HEK293T (cell line): ENCODE data around the gene TMEM62.

Source experiments
- CTCF ChIA-PET: fragments of 350-600 bp; formaldehyde crosslinking; extraction: SDS; loops from one replicate; lab custom pipeline; 2021; ENCODE audit warnings: antibody characterized with exemption, inconsistent platforms; lab: Yijun Ruan, JAX
- POLR2A ChIA-PET: fragments of 350-600 bp; formaldehyde crosslinking; extraction: SDS; loops from one replicate; lab custom pipeline; 2020; ENCODE audit warnings: antibody characterized with exemption, inconsistent platforms; lab: Yijun Ruan, JAX
- DNase-seq: peaks from one replicate; pipeline ENCODE4 v3.0.0; 2012; ENCODE audit warnings: mixed read lengths; ENCODE audit errors: extremely low spot score
- ARNT ChIP-seq: fragments of 450-650 bp; IDR thresholded peaks from 2 replicates; pipeline ENCODE4 v1.6.1; 2017; ENCODE audit warnings: mild to moderate bottlenecking
- BHLHE40 ChIP-seq: fragments of 450-650 bp; IDR thresholded peaks from 2 replicates; pipeline ENCODE4 v1.6.1; 2016; ENCODE audit warnings: mild to moderate bottlenecking, moderate library complexity, borderline replicate concordance
- CTBP1 ChIP-seq: fragments of 450-650 bp; IDR thresholded peaks from 2 replicates; pipeline ENCODE4 v1.6.1; 2016; ENCODE audit warnings: borderline replicate concordance
- ELF4 ChIP-seq: fragments of 450-650 bp; IDR thresholded peaks from 2 replicates; pipeline ENCODE4 v1.6.1; 2017; ENCODE audit warnings: antibody characterized with exemption
- FOXA1 ChIP-seq: fragments of 450-650 bp; IDR thresholded peaks from 2 replicates; pipeline ENCODE4 v1.6.1; 2016; ENCODE audit warnings: mild to moderate bottlenecking
- FOXK2 ChIP-seq: fragments of 450-650 bp; IDR thresholded peaks from 2 replicates; pipeline ENCODE4 v1.6.1; 2016; ENCODE audit warnings: mild to moderate bottlenecking
- FOXM1 ChIP-seq: fragments of 450-650 bp; IDR thresholded peaks from 2 replicates; pipeline ENCODE4 v1.6.1; 2017; ENCODE audit warnings: mild to moderate bottlenecking, borderline replicate concordance
- HDGF ChIP-seq: fragments of 450-650 bp; IDR thresholded peaks from 2 replicates; pipeline ENCODE4 v1.6.1; 2017; ENCODE audit warnings: antibody characterized with exemption, borderline replicate concordance
- L3MBTL2 ChIP-seq: fragments of 450-650 bp; conservative IDR thresholded peaks from 2 replicates; pipeline ENCODE4 v1.6.1; 2016; ENCODE audit warnings: mild to moderate bottlenecking
- LEF1 ChIP-seq: fragments of 450-650 bp; IDR thresholded peaks from 2 replicates; pipeline ENCODE4 v1.6.1; 2017; ENCODE audit warnings: mild to moderate bottlenecking, borderline replicate concordance
- NFRKB ChIP-seq: fragments of 450-650 bp; IDR thresholded peaks from 2 replicates; pipeline ENCODE4 v1.6.1; 2016; ENCODE audit warnings: mild to moderate bottlenecking, moderate library complexity
- PKNOX1 ChIP-seq: fragments of 450-650 bp; IDR thresholded peaks from 2 replicates; pipeline ENCODE4 v1.6.1; 2016
- SP1 ChIP-seq: fragments of 450-650 bp; IDR thresholded peaks from 2 replicates; pipeline ENCODE4 v1.6.1; 2017
- SUZ12 ChIP-seq: fragments of 450-650 bp; IDR thresholded peaks from 2 replicates; pipeline ENCODE4 v1.6.1; 2016; ENCODE audit warnings: mild to moderate bottlenecking
- TARDBP ChIP-seq: fragments of 450-650 bp; IDR thresholded peaks from 2 replicates; pipeline ENCODE4 v1.6.1; 2016
- ZNF384 ChIP-seq: fragments of 450-650 bp; IDR thresholded peaks from 2 replicates; pipeline ENCODE4 v1.6.1; 2016

The TMEM62 gene

DNA sequence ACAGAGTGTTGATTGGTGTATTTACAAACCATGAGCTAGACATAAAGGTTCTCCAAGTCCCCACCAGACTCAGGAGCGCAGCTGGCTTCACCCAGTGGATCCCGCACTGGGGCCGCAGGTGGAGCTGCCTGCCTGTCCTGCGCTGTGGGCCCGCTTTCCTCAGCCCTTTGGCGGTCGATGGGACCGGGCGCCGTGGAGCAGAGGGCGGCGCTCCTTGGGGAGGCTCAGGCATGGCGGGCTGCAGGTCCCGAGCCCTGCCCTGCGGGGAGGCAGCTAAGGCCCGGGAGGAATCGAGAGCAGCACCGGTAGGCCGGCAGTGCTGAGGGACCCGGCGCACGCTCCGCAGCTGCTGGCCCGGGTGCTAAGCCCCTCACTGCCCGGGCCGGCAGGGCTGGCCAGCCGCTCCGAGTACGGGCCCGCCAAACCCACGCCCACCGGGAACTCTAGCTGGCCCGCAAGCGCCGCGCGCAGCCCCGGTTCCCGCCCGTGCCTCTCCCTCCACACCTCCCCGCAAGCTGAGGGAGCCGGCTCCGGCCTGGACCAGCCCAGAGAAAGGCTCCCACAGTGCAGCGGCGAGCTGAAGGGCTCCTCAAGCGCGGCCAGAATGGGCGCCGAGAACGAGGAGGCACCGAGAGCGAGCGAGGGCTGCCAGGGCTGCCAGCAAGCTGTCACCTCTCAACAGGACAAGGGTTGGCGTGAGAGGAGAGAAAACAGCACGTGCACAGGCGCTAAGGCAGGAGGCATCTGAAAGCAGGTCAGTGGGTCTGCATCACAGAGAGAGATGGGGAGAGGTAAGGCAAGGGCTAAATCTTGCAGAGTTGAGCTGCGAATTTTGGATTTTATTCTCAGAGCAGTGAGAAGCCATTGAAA, 93.3 kb downstream of the TMEM62 start:
- ChIA-PET CTCF (interaction anchor here (1.7 to 2.6 kb wide), 4 partner anchors 12 to 59 kb away, joined by 7 to 26 read pairs (median 8); no protein-coding TSS in a partner anchor), POLR2A (no interaction called here)
- TF ChIP-seq SP1, result no peak
- TF ChIP-seq SUZ12, result no peak
- TF ChIP-seq BHLHE40, result no peak
- TF ChIP-seq ELF4, result no peak
- TF ChIP-seq L3MBTL2, result no peak
- no peak for DNase-seq

GRCh38 chr15:43229977-43230376, 96.6 kb downstream of the TMEM62 start:
- DNase-seq, result no peak
- ChIA-PET POLR2A (no interaction called here), CTCF (interaction anchor here (1.2 kb wide), 1 partner anchor 26 kb away, joined by 5 read pairs; no protein-coding TSS in a partner anchor)
- TF ChIP-seq L3MBTL2 (no peak), NFRKB (no peak), HDGF (no peak), ELF4 (no peak), FOXK2 (no peak), CTBP1 (no peak), SUZ12 (no peak), FOXA1 (no peak), ARNT (no peak), PKNOX1 (no peak), TARDBP (no peak), ZNF384 (no peak), LEF1 (no peak), BHLHE40 (no peak), FOXM1 (no peak), SP1 (no peak)

DNA sequence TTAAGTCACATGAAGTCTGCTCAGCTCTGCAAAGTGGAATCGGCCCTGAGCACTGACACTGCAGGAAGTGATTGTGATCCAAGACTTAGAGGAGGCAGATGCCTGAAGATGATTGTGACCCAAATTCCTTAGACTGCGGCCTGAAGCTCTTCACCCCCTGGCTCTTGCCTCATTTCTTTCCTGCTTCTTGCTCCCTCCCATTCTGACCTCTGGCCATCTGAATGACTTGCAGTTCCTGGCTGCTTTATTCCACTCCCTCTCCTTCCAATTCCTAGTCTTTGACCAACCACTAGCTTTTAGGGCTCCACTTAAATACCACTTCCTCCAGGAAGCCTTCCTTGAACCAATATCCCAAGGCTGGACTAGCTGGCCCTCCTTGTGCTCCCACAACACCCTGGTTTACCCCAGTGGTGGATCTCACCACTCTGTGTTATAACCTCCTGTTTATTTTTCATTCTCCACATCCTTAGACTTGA, 97.3 kb downstream of the TMEM62 start:
- POLR2A ChIA-PET, result no interaction called here

DNA sequence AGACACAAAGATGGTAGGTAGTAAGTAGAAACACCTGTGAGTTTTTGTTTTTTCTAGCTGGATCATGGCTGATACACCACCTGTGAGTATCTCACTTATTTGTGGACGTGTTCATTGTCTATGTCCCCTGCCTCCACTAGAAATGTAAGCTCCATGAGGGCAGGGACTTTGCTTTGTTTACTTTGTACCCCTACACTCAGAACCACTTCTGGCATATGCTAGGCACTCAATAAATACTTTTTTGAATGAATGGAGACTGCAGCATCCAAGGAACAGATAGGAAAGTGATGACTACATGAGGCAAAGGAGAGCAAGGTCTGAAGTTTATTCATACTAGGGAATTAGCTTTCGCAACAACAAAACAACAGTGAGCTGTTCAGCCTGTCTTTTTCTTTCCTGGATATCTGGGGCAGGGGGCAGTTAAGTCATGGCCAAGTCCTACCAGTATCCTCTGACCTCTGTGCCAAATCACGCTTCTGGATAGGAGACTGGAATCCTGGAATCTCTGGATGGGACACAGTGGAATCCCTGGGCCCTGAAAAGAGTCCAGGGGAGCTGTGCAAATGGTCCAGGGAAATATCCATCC, 99.0 kb downstream of the TMEM62 start:
- TF ChIP-seq FOXA1, result no peak
- TF ChIP-seq FOXK2, result no peak
- no peak for TF ChIP-seq PKNOX1
- no peak for TF ChIP-seq HDGF
- no peak for TF ChIP-seq ELF4
- TF ChIP-seq ZNF384, result no peak
- no peak for TF ChIP-seq LEF1
- TF ChIP-seq FOXM1, result no peak
- no peak for TF ChIP-seq BHLHE40
- no peak for TF ChIP-seq TARDBP
- TF ChIP-seq SP1, result no peak
- TF ChIP-seq L3MBTL2, result no peak
- no peak for TF ChIP-seq SUZ12
- POLR2A ChIA-PET, result no interaction called here
- CTCF ChIA-PET, result interaction anchor here (1.3 kb wide), 1 partner anchor 53 kb away, joined by 3 read pairs; no protein-coding TSS in a partner anchor
- no peak for DNase-seq

More for the DNA sequence above, 97.3 kb downstream of the TMEM62 start:
- CTCF ChIA-PET, result interaction anchor here (1.2 kb wide), 1 partner anchor 27 kb away, joined by 5 read pairs; no protein-coding TSS in a partner anchor
- no peak for DNase-seq
- TF ChIP-seq FOXA1, result no peak
- TF ChIP-seq PKNOX1, result no peak
